ENCODE measurements around the gene FKBP5.

GRCh38 chr6:35562060-35562459 is 126.7 kb downstream of the FKBP5 start:
- TF ChIP-seq CTCF (IDR thresholded peaks at IDR 0.05) (no peak), POLR2A (IDR thresholded peaks at IDR 0.05) (no peak), EP300 (IDR thresholded peaks at IDR 0.05) (no peak)

Data from gastroesophageal sphincter (tissue), 3 donors.